Measurements from ENCODE around the gene SLC7A6. TPM values are rescaled to one million over a fixed set of nuclear protein-coding genes. Genes with fewer than 3 reads are reported as not detected.

The SLC7A6 gene
- total RNA-seq, 1 experiment from 2014 or later = 267 TPM

- CTCF ChIA-PET = interaction anchor here (0.6 kb wide), 1 partner anchor 169 kb away, joined by 5 read pairs; no protein-coding TSS in a partner anchor
- BruUV-seq (replicated peaks) = no TSS peak
- Mint-ChIP-seq H3K27ac (ENCODE audit: unreplicated experiment) (no peak overlapping the region), H3K36me3 (ENCODE audit: insufficient read depth, unreplicated experiment) (peaks cover 94% of the 10 kb centered on the region), H3K4me1 (ENCODE audit: low read depth, unreplicated experiment) (peaks cover 25% of the 10 kb centered on the region), H3K27me3 (ENCODE audit: insufficient read depth, unreplicated experiment) (no peaks in the 10 kb centered on the region), H3K4me3 (ENCODE audit: unreplicated experiment) (peak overlapping the region; percentile 27), H3K9me3 (ENCODE audit: unreplicated experiment) (no peaks in the 10 kb centered on the region)
- Histone ChIP-seq H3K27me3 (replicated peaks; ENCODE audit: control insufficient read depth, insufficient read depth, low read length) (no peaks in the 10 kb centered on the region), H3K4me3 (ENCODE audit: low read depth, low read length) (no peak overlapping the region), H3K9me3 (no peaks in the 10 kb centered on the region), H3K36me3 (ENCODE audit: control insufficient read depth, insufficient read depth, low read length) (peaks cover 9% of the 10 kb centered on the region), H3K4me1 (peaks cover 21% of the 10 kb centered on the region)
- POLR2A ChIA-PET = no interaction called here
- intact Hi-C loops (cut with micrococcal nuclease; ENCODE audit: unreplicated experiment) = no loop called here
- DNase-seq = peak in 1 of 2 experiments; percentile 41
- no peak for TF ChIP-seq CTCF (IDR thresholded peaks at IDR 0.05; ENCODE audit: insufficient read depth in 1 of 2, low read depth in 1 of 2, low read length in 1 of 2, severe bottlenecking in 1 of 2, unreplicated experiment in 1 of 2)
These were observed 32.0 kb upstream of the SLC7A6 start for GRCh38 chr16:68232335-68232734.

GRCh38 chr16:68233085-68233834 lies 31.1 kb upstream of the SLC7A6 start:
- Mint-ChIP-seq H3K27ac (ENCODE audit: unreplicated experiment) (peak overlapping the region; percentile 98), H3K36me3 (ENCODE audit: insufficient read depth, unreplicated experiment) (peaks cover 92% of the 10 kb centered on the region), H3K27me3 (ENCODE audit: insufficient read depth, unreplicated experiment) (no peaks in the 10 kb centered on the region), H3K9me3 (ENCODE audit: unreplicated experiment) (no peaks in the 10 kb centered on the region), H3K4me1 (ENCODE audit: low read depth, unreplicated experiment) (peaks cover 25% of the 10 kb centered on the region), H3K4me3 (ENCODE audit: unreplicated experiment) (peak overlapping the region; percentile 81)
- H3K4me1 ChIP-seq = peaks cover 18% of the 10 kb centered on the region
- intact Hi-C loops (cut with micrococcal nuclease; ENCODE audit: unreplicated experiment) = no loop called here
- no peaks in the 10 kb centered on the region for H3K27me3 ChIP-seq (replicated peaks; ENCODE audit: control insufficient read depth, insufficient read depth, low read length)
- peaks cover 9% of the 10 kb centered on the region for H3K36me3 ChIP-seq (ENCODE audit: control insufficient read depth, insufficient read depth, low read length)
- ChIA-PET POLR2A (interaction anchor here (0.6 to 1.0 kb wide), 2 partner anchors 16 to 33 kb away, joined by 3 to 7 read pairs; no protein-coding TSS in a partner anchor), CTCF (interaction anchor here (0.6 kb wide), 2 partner anchors 170 to 230 kb away, joined by 3 to 5 read pairs; no protein-coding TSS in a partner anchor)
- no TSS peak for BruUV-seq (replicated peaks)
- no peak for TF ChIP-seq CTCF (IDR thresholded peaks at IDR 0.05; ENCODE audit: insufficient read depth in 1 of 2, low read depth in 1 of 2, low read length in 1 of 2, severe bottlenecking in 1 of 2, unreplicated experiment in 1 of 2)
- no peak for DNase-seq
- no peaks in the 10 kb centered on the region; the same call in 1 of the 2 replicates for H3K9me3 ChIP-seq
- peak overlapping the region; percentile 79 for H3K4me3 ChIP-seq (ENCODE audit: low read depth, low read length)

DNA sequence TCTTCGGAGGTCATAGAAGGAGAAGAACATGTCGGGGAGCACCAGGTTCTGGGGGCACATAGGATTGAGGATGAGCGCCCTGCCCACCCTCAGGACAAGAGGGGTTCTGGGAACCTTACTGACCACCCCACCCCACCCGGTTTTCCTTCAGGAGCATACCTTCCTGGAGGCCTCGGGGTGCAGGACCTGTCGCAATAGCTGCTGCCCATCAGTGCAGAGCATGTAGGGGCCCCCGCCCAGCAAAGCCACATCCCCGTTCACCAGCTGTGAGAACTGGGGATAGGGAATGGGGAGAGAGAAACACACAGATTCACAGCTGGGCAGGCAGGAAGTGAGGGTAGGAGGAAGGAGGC lies 30.5 kb upstream of the SLC7A6 start:
- POLR2A ChIA-PET = interaction anchor here (0.6 to 1.1 kb wide), 3 partner anchors 16 to 77 kb away, joined by 3 to 7 read pairs (median 3); partner anchors contain the start of genes PRMT7 and SLC7A6OS
- Histone ChIP-seq H3K36me3 (ENCODE audit: control insufficient read depth, insufficient read depth, low read length) (peaks cover 9% of the 10 kb centered on the region), H3K9me3 (no peaks in the 10 kb centered on the region; the same call in 1 of the 2 replicates), H3K27me3 (replicated peaks; ENCODE audit: control insufficient read depth, insufficient read depth, low read length) (no peaks in the 10 kb centered on the region), H3K4me3 (ENCODE audit: low read depth, low read length) (peak overlapping the region; percentile 79), H3K4me1 (peaks cover 18% of the 10 kb centered on the region)
- intact Hi-C loops (cut with micrococcal nuclease; ENCODE audit: unreplicated experiment) = loop anchor here (1.0 to 2.0 kb wide), 2 partner anchors 149 to 241 kb away; partner anchors contain the start of gene NFATC3
- CTCF ChIA-PET = interaction anchor here (0.6 to 1.1 kb wide), 5 partner anchors 24 to 231 kb away, joined by 3 to 6 read pairs (median 3); no protein-coding TSS in a partner anchor
- no peak for DNase-seq
- no peak for TF ChIP-seq CTCF (IDR thresholded peaks at IDR 0.05; ENCODE audit: insufficient read depth in 1 of 2, low read depth in 1 of 2, low read length in 1 of 2, severe bottlenecking in 1 of 2, unreplicated experiment in 1 of 2)
- Mint-ChIP-seq H3K36me3 (ENCODE audit: insufficient read depth, unreplicated experiment) (peaks cover 91% of the 10 kb centered on the region), H3K27me3 (ENCODE audit: insufficient read depth, unreplicated experiment) (no peaks in the 10 kb centered on the region), H3K27ac (ENCODE audit: unreplicated experiment) (peak overlapping the region; percentile 98), H3K4me3 (ENCODE audit: unreplicated experiment) (peak overlapping the region; percentile 81), H3K4me1 (ENCODE audit: low read depth, unreplicated experiment) (peaks cover 25% of the 10 kb centered on the region), H3K9me3 (ENCODE audit: unreplicated experiment) (no peaks in the 10 kb centered on the region)
- BruUV-seq (replicated peaks) = no TSS peak
